Measurements from ENCODE around the gene C2orf76. TPM values are rescaled to one million over a fixed set of nuclear protein-coding genes. Genes with fewer than 3 reads are reported as not detected.

C2orf76 gene
- total and polyA plus RNA-seq, 2 of the 4 experiments (the other 2 are of a cell fraction), result 10.6 to 12.6 TPM

DNA sequence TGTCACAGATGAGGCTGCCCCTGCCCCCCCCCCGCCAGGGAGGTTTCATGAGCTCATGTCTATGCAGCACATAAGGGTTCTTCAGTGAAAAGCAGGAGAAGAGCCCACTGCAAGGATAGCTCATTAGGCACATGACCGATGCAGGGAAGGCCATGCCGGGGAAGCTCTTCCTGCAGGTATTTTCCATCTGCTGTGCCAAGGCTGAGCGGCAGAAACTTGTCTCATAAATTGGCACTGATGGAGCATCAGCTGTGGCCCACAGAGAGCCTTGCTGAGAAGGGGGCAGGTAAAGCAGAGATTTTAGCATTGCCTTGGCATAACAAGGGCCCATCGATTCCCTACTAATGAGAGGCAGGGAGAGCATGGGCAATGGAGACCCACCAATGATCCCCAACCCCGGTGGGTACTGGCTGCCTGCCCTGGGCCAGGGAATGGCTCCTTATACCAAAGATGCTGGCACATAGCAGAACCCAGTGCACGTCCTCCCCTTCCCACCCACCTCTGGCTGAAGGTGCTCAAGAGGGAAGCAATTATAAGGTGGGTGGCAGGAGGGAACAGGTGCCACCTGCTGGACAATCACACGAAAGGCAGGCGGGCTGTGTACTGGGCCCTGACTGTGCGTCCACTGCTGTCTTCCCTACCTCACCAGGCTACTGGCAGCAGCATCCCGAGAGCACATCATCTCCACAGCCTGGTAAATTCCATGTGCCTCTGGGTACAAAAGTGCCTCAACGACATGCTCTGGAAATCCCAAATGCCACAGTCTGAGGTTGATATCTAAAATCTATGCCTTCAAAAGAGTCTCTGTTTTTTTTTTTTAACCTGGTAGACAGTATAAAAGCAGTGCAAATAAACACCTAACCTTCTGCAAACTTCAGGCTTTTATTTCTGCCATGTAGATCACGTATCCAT is 101.6 kb downstream of the C2orf76 start (continued):
- no peak for TF ChIP-seq BHLHE40 (IDR thresholded peaks at IDR 0.05; ENCODE audit: low read depth, low read length)
- peak; percentile 90 for TF ChIP-seq SMC3 (IDR thresholded peaks at IDR 0.05; ENCODE audit: low read depth, low read length)

DNA sequence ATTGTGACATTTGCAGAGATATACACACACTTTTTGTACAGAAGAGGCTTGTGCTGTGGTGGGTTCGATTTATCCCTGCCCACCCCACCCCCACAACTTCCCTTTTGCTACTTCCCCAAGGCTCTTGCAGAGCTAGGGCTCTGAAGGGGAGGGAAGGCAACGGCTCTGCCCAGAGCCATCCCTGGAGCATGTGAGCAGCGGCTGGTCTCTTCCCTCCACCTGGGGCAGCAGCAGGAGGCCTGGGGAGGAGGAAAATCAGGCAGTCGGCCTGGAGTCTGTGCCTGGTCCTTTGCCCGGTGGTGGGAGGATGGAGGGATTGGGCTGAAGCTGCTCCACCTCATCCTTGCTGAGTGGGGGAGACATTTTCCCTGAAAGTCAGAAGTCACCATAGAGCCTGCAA is 103.0 kb downstream of the C2orf76 start:
- no TSS peak for BruUV-seq (replicated peaks)

More for the DNA sequence above, 103.0 kb downstream of the C2orf76 start:
- H2BK5ac ChIP-seq (ENCODE audit: low read depth, low read length, poor library complexity, severe bottlenecking), result no peak overlapping the region
- H4K20me1 ChIP-seq (ENCODE audit: insufficient read depth, low read length), result no peaks in the 10 kb centered on the region
- DNase-seq (no peak), ATAC-seq (ENCODE audit: low read depth) (no peak)
- TF ChIP-seq NFE2L2 (IDR thresholded peaks at IDR 0.05; ENCODE audit: low read depth, low read length), result no peak
- no peak for TF ChIP-seq CEBPB (IDR thresholded peaks at IDR 0.05; ENCODE audit: low read depth, low read length)
- TF ChIP-seq, protein P1, sequence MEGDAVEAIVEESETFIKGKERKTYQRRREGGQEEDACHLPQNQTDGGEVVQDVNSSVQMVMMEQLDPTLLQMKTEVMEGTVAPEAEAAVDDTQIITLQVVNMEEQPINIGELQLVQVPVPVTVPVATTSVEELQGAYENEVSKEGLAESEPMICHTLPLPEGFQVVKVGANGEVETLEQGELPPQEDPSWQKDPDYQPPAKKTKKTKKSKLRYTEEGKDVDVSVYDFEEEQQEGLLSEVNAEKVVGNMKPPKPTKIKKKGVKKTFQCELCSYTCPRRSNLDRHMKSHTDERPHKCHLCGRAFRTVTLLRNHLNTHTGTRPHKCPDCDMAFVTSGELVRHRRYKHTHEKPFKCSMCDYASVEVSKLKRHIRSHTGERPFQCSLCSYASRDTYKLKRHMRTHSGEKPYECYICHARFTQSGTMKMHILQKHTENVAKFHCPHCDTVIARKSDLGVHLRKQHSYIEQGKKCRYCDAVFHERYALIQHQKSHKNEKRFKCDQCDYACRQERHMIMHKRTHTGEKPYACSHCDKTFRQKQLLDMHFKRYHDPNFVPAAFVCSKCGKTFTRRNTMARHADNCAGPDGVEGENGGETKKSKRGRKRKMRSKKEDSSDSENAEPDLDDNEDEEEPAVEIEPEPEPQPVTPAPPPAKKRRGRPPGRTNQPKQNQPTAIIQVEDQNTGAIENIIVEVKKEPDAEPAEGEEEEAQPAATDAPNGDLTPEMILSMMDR (conservative IDR thresholded peaks at IDR 0.05; ENCODE audit: low read depth, low read length), result no peak
- no peak for TF ChIP-seq MAZ (IDR thresholded peaks at IDR 0.05; ENCODE audit: borderline replicate concordance, low read depth, low read length)
- TF ChIP-seq RCOR1 (IDR thresholded peaks at IDR 0.05; ENCODE audit: insufficient replicate concordance, low read length), result no peak
- TF ChIP-seq CHD1 (IDR thresholded peaks at IDR 0.05; ENCODE audit: low read depth, low read length), result no peak
- TF ChIP-seq, protein P2, sequence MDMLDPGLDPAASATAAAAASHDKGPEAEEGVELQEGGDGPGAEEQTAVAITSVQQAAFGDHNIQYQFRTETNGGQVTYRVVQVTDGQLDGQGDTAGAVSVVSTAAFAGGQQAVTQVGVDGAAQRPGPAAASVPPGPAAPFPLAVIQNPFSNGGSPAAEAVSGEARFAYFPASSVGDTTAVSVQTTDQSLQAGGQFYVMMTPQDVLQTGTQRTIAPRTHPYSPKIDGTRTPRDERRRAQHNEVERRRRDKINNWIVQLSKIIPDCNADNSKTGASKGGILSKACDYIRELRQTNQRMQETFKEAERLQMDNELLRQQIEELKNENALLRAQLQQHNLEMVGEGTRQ (IDR thresholded peaks at IDR 0.05; ENCODE audit: low read depth, low read length), result no peak
- TF ChIP-seq RAD21 (IDR thresholded peaks at IDR 0.05; ENCODE audit: low read length), result no peak
- no peak for TF ChIP-seq FOS (IDR thresholded peaks at IDR 0.05; ENCODE audit: low read depth, low read length)
- TF ChIP-seq POLR2A (IDR thresholded peaks at IDR 0.05; ENCODE audit: low read depth, low read length), result no peak
- dilution Hi-C loops (cut with HindIII; ENCODE audit: low sequenced_read_pairs, unreplicated experiment) (no loop called here), intact Hi-C loops (cut with micrococcal nuclease) (no loop called here), in situ Hi-C loops (cut with MboI; ENCODE audit: low sequenced_read_pairs) (loop anchor here (25.0 kb wide), 1 partner anchor 101 kb away; the partner anchor contains the start of gene C1QL2)
- no peak overlapping the region for H4K5ac ChIP-seq (ENCODE audit: low read depth, low read length)
- no peak overlapping the region for H3K14ac ChIP-seq (replicated peaks; ENCODE audit: low read depth, low read length)
- H2BK120ac ChIP-seq (ENCODE audit: low read depth, low read length), result no peak overlapping the region
- no peak overlapping the region for H2AK5ac ChIP-seq (ENCODE audit: low read depth, low read length)
- H2BK15ac ChIP-seq (ENCODE audit: low read depth, low read length), result no peak overlapping the region
- no peaks in the 10 kb centered on the region for H3K36me3 ChIP-seq (ENCODE audit: control insufficient read depth, insufficient read depth, low read length)
- CTCF ChIA-PET, result interaction anchor here (0.6 to 1.1 kb wide), 2 partner anchors 17 to 120 kb away, joined by 3 to 4 read pairs; no protein-coding TSS in a partner anchor
- no peak overlapping the region for H3K56ac ChIP-seq (ENCODE audit: extremely low read depth, insufficient read depth, low read length)
- no peaks in the 10 kb centered on the region for H3K9me3 ChIP-seq (ENCODE audit: control insufficient read depth, insufficient read depth, low read length)
- no peak overlapping the region for H3K4me3 ChIP-seq (ENCODE audit: insufficient read depth, low read depth, low read length)
- WGBS, 2 experiments (ENCODE audit: extremely low coverage in 2 of 2, insufficient read length in 1 of 2), result no CpG with 5 or more reads among the region's 5 CpGs
- H3K27me3 ChIP-seq (ENCODE audit: control insufficient read depth, insufficient read depth, low read length), result no peaks in the 10 kb centered on the region
- no peak overlapping the region for H4K91ac ChIP-seq (ENCODE audit: insufficient read depth, low read depth, low read length)
- H3K18ac ChIP-seq (ENCODE audit: low read depth, low read length), result no peak overlapping the region
- H4K8ac ChIP-seq (ENCODE audit: low read depth in 2 of 2, low read length in 2 of 2), result no peak overlapping the region
- H2BK20ac ChIP-seq (ENCODE audit: low read depth, low read length), result no peak overlapping the region
- H3K9ac ChIP-seq (ENCODE audit: low read depth, low read length), result no peak overlapping the region
- no peak overlapping the region for H3K4me2 ChIP-seq (ENCODE audit: low read depth, low read length)
- H2AK9ac ChIP-seq (replicated peaks; ENCODE audit: low read depth, low read length, poor library complexity), result no peak overlapping the region
- no peaks in the 10 kb centered on the region for H3K79me1 ChIP-seq (ENCODE audit: low read depth in 1 of 2, low read length in 2 of 2)
- H3K4ac ChIP-seq (ENCODE audit: low read depth, low read length), result no peak overlapping the region
- H3K23ac ChIP-seq (ENCODE audit: low read depth, low read length), result no peak overlapping the region
- H3K9me1 ChIP-seq (ENCODE audit: insufficient read depth, low read length), result peaks cover 16% of the 10 kb centered on the region
- POLR2A ChIA-PET (ENCODE audit: unreplicated experiment), result no interaction called here
- H3K27ac ChIP-seq (ENCODE audit: insufficient read depth, low read length), result no peak overlapping the region
- peaks cover 8% of the 10 kb centered on the region; the same call in 1 of the 2 replicates for H3K4me1 ChIP-seq (ENCODE audit: control insufficient read depth, insufficient read depth, low read length)
- no peak overlapping the region for H2AFZ ChIP-seq (replicated peaks; ENCODE audit: low read length, poor library complexity)
